Mucosa of gallbladder (tissue), 1 donor: Measurements from ENCODE around the gene COL19A1. TPM values are rescaled to one million over a fixed set of nuclear protein-coding genes. Genes with fewer than 3 reads are reported as not detected.

Source experiments
- DNase-seq: peaks from one replicate; pipeline ENCODE4 v3.0.0-alpha.2; 2020; ENCODE audit warnings: low spot score
- total RNA-seq: library from RNA; stranded (reverse); gene quantifications from one replicate; pipeline ENCODE4 v1.2.1, GENCODE V29; 2021
- donor health status: DM: no; HTN: no; CAD: no.

Gene COL19A1
- total RNA-seq, 1 donor from 2014 or later: 0.49 TPM

GRCh38 chr6:70222439-70222749 lies 356.0 kb downstream of the COL19A1 start:
- no peak for DNase-seq

DNA sequence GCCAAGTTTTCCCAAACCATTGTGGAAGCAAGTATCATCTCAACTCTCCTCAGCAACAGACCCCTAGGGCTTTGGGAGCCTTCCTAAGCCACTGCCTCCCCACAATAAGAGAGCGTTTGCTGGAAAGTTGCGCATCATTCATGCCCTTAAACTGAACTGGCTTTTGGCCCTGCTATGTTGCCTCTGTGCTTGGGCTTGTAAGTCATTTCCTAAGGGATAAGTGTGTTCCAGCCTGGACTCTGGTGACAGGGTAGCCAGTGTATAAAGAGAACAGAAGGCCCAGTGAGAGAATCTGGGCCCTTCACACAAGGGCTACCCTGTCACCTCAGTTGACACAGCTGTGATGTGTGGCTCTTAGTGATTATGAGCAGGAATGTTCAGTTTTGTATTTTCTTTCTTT lies 358.7 kb downstream of the COL19A1 start:
- no peak for DNase-seq

DNA sequence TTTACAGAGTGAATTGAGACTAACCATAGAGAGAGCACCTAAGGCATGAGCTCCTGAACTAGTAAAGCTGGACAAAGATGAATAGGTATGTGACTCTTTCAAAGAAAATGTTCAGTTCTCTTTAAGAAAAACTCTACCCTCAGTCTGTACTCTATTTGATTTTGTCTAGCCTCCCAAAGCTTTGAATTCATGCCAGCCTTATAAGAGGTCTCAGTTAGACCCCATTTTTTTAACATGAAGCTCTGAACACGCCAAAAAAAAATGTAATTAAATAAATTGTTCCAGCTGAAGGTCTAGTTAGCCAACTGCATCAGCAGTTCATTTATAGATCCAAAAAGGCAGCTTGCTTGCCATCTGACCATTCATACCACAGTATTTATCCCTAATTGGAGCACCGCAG lies 365.0 kb downstream of the COL19A1 start:
- no peak for DNase-seq

DNA sequence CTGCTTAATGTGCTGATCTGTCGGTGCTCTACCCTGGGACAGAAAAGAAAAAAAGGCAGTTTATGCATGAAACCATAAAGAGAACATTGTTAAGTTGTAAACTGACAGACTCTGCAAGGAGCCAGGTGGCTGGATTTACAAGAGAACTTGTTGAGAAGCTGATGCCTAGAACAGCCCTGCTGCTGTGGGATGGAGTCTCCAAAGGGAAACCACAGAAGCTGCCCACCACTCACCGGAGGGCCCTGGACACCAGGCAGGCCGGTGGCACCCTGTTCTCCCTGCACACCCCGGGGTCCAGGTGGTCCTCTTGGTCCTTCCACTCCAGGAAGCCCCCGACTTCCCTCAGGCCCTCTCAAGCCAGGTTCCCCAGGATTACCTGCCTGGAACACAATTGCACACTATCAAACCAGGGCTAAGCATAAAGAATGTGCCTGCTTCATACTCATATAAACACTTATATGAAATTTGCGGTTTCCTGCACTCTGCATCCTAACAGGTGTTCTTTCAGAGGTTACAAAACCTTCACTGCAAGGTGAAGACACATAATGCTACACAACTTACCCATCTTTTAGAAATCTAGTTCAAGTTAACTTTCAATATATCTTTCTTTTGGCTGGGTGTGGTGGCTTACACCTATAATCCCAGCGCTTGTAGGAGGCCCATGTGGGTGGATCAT lies 368.3 kb downstream of the COL19A1 start:
- DNase-seq: no peak

GRCh38 chr6:70236343-70236742 lies 370.0 kb downstream of the COL19A1 start:
- DNase-seq: no peak

DNA sequence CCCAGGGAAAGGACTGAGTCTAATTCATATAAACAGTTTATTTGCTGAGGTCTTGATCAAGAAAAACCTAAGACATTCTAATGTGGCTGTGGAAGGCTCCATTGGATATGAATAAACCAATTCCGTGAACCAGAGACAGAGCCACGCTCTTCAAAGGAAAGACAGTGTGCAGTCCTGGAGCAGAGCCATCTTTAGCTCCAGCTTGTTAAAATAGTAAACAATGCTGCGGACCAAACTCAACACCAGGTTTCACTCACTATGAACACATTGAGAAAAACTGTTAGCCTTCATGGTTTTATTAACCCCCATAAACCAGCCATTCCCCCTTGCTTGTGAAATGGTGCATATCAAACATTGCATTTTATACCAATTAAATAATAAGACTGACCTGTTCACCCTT lies 374.7 kb downstream of the COL19A1 start:
- no peak for DNase-seq

DNA sequence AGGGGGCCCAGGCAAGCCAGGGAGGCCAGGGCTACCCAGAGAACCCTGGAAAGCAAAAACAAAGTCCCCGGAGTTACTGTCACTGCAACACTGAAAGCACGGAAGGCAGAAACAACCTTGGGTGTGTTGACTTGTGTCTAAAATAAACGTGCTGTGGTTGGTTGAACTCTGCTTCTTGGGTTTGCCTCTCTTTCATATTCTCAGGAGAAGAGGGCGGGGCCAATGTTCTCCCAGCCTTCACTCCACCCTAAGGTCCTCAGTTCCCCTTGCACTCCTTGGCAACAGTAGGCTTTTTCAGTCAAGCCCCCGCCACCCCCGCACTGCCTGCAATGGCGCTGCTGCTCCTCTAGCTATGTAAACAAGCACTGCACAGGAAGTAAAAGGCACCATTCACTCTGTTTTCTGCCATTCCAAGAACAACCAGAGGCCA lies 375.6 kb downstream of the COL19A1 start:
- no peak for DNase-seq

- DNase-seq: no peak
These were observed 379.8 kb downstream of the COL19A1 start for GRCh38 chr6:70246118-70246517.

DNA sequence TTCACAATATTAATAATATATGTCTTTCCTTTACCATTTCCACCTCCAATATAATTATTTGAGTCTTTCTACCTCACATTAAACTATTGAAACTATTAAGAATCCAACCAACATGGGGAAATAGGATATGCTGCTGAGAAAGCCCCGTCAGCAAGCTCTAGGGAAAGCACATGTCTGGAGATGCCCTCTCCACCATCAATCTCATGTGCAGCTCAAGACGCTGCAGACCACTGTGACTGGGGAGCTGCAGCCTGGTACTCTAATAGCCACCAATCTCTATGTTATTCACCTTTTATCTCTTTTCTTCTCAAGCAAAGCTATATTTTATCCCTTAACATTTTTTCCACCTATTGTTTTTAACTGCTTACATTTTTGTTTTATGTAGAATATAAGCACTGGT lies 386.2 kb downstream of the COL19A1 start:
- DNase-seq: no peak

- no peak for DNase-seq
These were observed 387.6 kb downstream of the COL19A1 start for GRCh38 chr6:70253923-70254322.

- DNase-seq: no peak
These were observed 388.4 kb downstream of the COL19A1 start for GRCh38 chr6:70254784-70255183.

DNA sequence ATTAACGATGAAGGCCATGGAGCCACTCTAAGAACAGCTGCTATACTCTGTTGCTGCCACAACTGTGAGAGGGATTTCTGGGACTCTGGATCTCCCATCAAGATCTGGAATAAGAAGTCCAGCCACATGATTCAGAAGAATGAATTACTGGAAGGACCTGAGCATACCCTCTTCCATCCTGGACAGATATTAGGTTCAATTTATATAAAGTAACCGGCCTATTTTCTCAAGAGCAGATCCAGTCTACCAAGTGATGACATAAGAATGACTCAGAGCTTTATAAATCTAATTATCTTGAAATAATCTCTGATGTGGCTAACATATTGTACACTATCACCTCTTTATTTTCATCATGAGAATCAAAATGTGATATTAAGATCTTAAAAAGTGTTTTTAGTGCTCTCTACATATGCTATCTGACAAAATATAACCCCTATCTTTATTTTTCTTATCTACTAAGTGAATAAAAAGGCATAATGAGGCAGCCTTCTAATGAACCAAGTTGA lies 391.5 kb downstream of the COL19A1 start:
- DNase-seq: no peak

DNA sequence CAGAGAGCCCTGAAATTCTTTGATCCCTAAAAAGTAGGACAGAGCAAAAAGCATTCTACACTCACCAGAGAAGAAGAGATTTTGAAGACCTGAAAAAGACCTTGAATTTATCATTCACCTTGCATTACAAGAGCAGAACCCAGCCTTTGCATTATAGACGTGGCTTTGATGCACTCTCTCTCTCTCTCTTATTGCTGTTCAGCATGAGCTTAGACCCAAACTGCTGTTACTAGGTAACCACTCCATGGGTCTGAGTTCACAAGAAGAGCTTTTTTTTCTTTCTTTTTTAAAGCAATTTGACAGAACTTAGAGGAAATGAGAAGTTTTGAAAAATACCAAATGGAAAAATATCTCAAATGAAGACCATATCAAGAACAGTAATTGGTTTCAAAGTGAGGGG lies 392.1 kb downstream of the COL19A1 start:
- DNase-seq: no peak

Other genes with a start within 250 kb of the COL19A1 start
- 106 TPM for gene LMBRD1, start 69.5 kb upstream of the COL19A1 start, total RNA-seq